ENCODE measurements around the gene ARMH3. TPM values are rescaled to one million over a fixed set of nuclear protein-coding genes. Genes with fewer than 3 reads are reported as not detected.

ARMH3 gene
- total and polyA plus RNA-seq, 10 of the 15 experiments (the other 5 are each of a cell fraction or from before 2014, with no cell fraction given), result 13.0 to 33.0 (median 16.4) TPM

GRCh38 chr10:101816913-101817336, 239.0 kb downstream of the ARMH3 start (continued):
- TF ChIP-seq FOXK2 (IDR thresholded peaks at IDR 0.05), result no peak
- TF ChIP-seq USF1 (IDR thresholded peaks at IDR 0.05; ENCODE audit: borderline replicate concordance, extremely low read length, insufficient read depth, low read depth, low read length), result no peak
- TF ChIP-seq GABPA (IDR thresholded peaks at IDR 0.05; ENCODE audit: low read depth), result no peak
- no peak for TF ChIP-seq ATF2 (IDR thresholded peaks at IDR 0.05; ENCODE audit: low read length)
- TF ChIP-seq RAD21 (IDR thresholded peaks at IDR 0.05; ENCODE audit: insufficient read depth, low read depth, low read length), result no peak
- peak; percentile 41 for TF ChIP-seq SKIL (IDR thresholded peaks at IDR 0.05; ENCODE audit: low read depth, poor library complexity, severe bottlenecking)
- TF ChIP-seq NKRF (conservative IDR thresholded peaks at IDR 0.05), result peak; percentile 32; the same call in 1 of the 2 replicates
- TF ChIP-seq CEBPB (IDR thresholded peaks at IDR 0.05; ENCODE audit: borderline replicate concordance in 1 of 2, low read depth in 2 of 2, low read length in 2 of 2), result no peak
- TF ChIP-seq STAT1 (conservative IDR thresholded peaks at IDR 0.05), result no peak
- peak; percentile 34; the same call in 1 of the 2 replicates for TF ChIP-seq ATF7 (IDR thresholded peaks at IDR 0.05; ENCODE audit: low read depth)
- 0 out of 4 replicates have a peak, but pooled peaks of 1 of the 2 experiments have one; percentile 19 for TF ChIP-seq EP300 (IDR thresholded peaks at IDR 0.05; ENCODE audit: borderline replicate concordance in 1 of 2, control insufficient read depth in 1 of 2, low read depth in 2 of 2, low read length in 2 of 2)
- peak; percentile 46 to 65; a peak in 3 of 4 replicates for TF ChIP-seq IKZF2 (IDR thresholded peaks at IDR 0.05)
- no peak for TF ChIP-seq IRF3 (IDR thresholded peaks at IDR 0.05)
- no peak for TF ChIP-seq NFYA (IDR thresholded peaks at IDR 0.05; ENCODE audit: borderline replicate concordance, low read depth, low read length)
- no peak for TF ChIP-seq NRF1 (conservative IDR thresholded peaks at IDR 0.05; ENCODE audit: low read depth, low read length)
- TF ChIP-seq EED (IDR thresholded peaks at IDR 0.05; ENCODE audit: low read depth), result peak; percentile 51; the same call in 1 of the 2 replicates
- TF ChIP-seq BRCA1 (IDR thresholded peaks at IDR 0.05; ENCODE audit: low read depth, low read length), result no peak
- TF ChIP-seq SPI1 (IDR thresholded peaks at IDR 0.05; ENCODE audit: borderline replicate concordance, insufficient read depth, low read depth, low read length), result no peak
- peak; percentile 28; the same call in 1 of the 2 replicates for TF ChIP-seq MTA2 (IDR thresholded peaks at IDR 0.05; ENCODE audit: low read depth)
- TF ChIP-seq SMC3 (IDR thresholded peaks at IDR 0.05; ENCODE audit: borderline replicate concordance, low read length), result no peak
- TF ChIP-seq IRF4 (IDR thresholded peaks at IDR 0.05; ENCODE audit: low read depth, low read length), result no peak
- TF ChIP-seq NFIC (IDR thresholded peaks at IDR 0.05; ENCODE audit: low read depth, low read length), result peak; percentile 72; the same call in 1 of the 2 replicates
- TF ChIP-seq RUNX3 (IDR thresholded peaks at IDR 0.05; ENCODE audit: low read length), result peak; percentile 59; the same call in 1 of the 2 replicates
